ENCODE results near the gene ZDHHC22. TPM values are rescaled to one million over a fixed set of nuclear protein-coding genes. Genes with fewer than 3 reads are reported as not detected.

The ZDHHC22 gene
- total and polyA plus RNA-seq, 12 donors = 0.06 to 1.2 (median 0.24) TPM; not detected in 7

- Histone ChIP-seq H3K9me3 (replicated peaks in 1 of 3) (no peaks in the 10 kb centered on the region), H3K4me1 (replicated peaks in 1 of 2) (no peaks in the 10 kb centered on the region), H3K4me3 (no peak overlapping the region), H3K27me3 (no peaks in the 10 kb centered on the region), H3K27ac (no peak overlapping the region), H3K36me3 (replicated peaks in 1 of 2) (no peaks in the 10 kb centered on the region)
- 58 to 78% (median 66%) methylated on average over 3 of the region's 3 CpGs for WGBS, 4 donors
- TF ChIP-seq CTCF (IDR thresholded peaks at IDR 0.05) (no peak), POLR2A (IDR thresholded peaks at IDR 0.05) (no peak)
- DNase-seq = no peak
- intact Hi-C loops (cut with DNase I) = no loop called here
Measured at GRCh38 chr14:77170045-77170444, 28.5 kb upstream of the ZDHHC22 start.

GRCh38 chr14:77161011-77161410 lies 19.4 kb upstream of the ZDHHC22 start:
- Histone ChIP-seq H3K9me3 (replicated peaks in 1 of 3) (no peaks in the 10 kb centered on the region), H3K36me3 (replicated peaks in 1 of 2) (no peaks in the 10 kb centered on the region), H3K27ac (no peak overlapping the region), H3K27me3 (no peaks in the 10 kb centered on the region), H3K4me3 (no peak overlapping the region), H3K4me1 (replicated peaks in 1 of 2) (no peaks in the 10 kb centered on the region)
- intact Hi-C loops (cut with DNase I) = no loop called here
- WGBS, 4 donors = 71 to 77% (median 74%) methylated on average over 3 to 4 of the region's 4 CpGs
- TF ChIP-seq POLR2A (IDR thresholded peaks at IDR 0.05) (no peak), CTCF (IDR thresholded peaks at IDR 0.05) (no peak)
- DNase-seq = no peak

GRCh38 chr14:77158882-77159255 lies 17.3 kb upstream of the ZDHHC22 start:
- intact Hi-C loops (cut with DNase I) = loop anchor here in 1 of 2 donors (10.0 kb wide), 1 partner anchor 156 kb away; no protein-coding TSS in a partner anchor
- no peaks in the 10 kb centered on the region for H3K36me3 ChIP-seq (replicated peaks in 1 of 2)
- no peaks in the 10 kb centered on the region for H3K27me3 ChIP-seq
- no peaks in the 10 kb centered on the region for H3K4me1 ChIP-seq (replicated peaks in 1 of 2)
- no peak for TF ChIP-seq CTCF (IDR thresholded peaks at IDR 0.05)
- TF ChIP-seq POLR2A (IDR thresholded peaks at IDR 0.05) = no peak
- H3K27ac ChIP-seq = peak overlapping the region in 1 of 5 donors; percentile 47
- WGBS, 4 donors = 53 to 72% (median 59%) methylated on average over 2 of the region's 2 CpGs
- DNase-seq = no peak
- no peak overlapping the region for H3K4me3 ChIP-seq
- no peaks in the 10 kb centered on the region for H3K9me3 ChIP-seq (replicated peaks in 1 of 3)

- no peaks in the 10 kb centered on the region for H3K27me3 ChIP-seq
- TF ChIP-seq CTCF (IDR thresholded peaks at IDR 0.05) (peak in 1 of 6 experiments; percentile 14), POLR2A (IDR thresholded peaks at IDR 0.05) (no peak)
- H3K9me3 ChIP-seq (replicated peaks in 1 of 3) = no peaks in the 10 kb centered on the region
- 7 to 16% (median 11%) methylated on average over 14 to 18 of the region's 18 CpGs for WGBS, 4 donors
- H3K36me3 ChIP-seq (replicated peaks in 1 of 2) = no peaks in the 10 kb centered on the region
- DNase-seq = peak; percentile 43 to 88 (median 73)
- no peak overlapping the region for H3K4me3 ChIP-seq
- intact Hi-C loops (cut with DNase I) = loop anchor here in 1 of 2 donors (10.0 kb wide), 1 partner anchor 156 kb away; no protein-coding TSS in a partner anchor
- H3K4me1 ChIP-seq (replicated peaks in 1 of 2) = no peaks in the 10 kb centered on the region
- H3K27ac ChIP-seq = peak overlapping the region in 1 of 5 donors; percentile 65
Measured at GRCh38 chr14:77158175-77158881, 16.7 kb upstream of the ZDHHC22 start.

All from adrenal gland (tissue), 12 donors.